GM12872 (cell line): ENCODE measurements around the gene KATNIP.

Source experiments
- TF ChIP-seq, protein P1 (sequence below): IDR thresholded peaks from 3 replicates; pipeline ENCODE4 v1.5.1; 2011; ENCODE audit warnings: low read depth, mild to moderate bottlenecking, low read length, moderate library complexity; ENCODE audit not compliant: insufficient read depth

The KATNIP gene

DNA sequence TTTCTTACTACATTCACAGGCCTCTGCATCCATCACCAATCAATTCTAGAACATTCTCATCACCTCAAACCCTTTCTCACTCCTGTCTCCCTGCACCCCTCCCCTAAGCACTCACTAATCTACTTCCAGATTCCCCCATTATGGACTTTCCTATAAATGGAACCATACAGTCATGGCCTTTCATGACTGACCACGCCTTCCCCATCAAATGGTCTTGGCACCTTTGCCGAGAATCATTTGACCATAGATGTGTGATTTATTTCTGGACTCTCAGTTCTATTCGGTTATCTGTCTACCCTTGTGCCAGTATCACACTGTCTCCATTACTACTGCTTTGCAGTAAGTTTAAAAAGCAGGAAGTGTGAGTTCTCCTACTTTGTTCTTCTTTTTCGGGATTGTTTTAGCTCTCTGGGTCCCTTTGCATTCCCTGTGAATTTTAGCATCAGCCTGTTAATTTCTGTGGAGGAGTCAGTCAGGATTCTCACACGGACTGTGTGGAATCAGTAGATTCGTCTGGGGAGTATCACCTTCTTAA, 27.7 kb upstream of the KATNIP start:
- TF ChIP-seq, protein P1, sequence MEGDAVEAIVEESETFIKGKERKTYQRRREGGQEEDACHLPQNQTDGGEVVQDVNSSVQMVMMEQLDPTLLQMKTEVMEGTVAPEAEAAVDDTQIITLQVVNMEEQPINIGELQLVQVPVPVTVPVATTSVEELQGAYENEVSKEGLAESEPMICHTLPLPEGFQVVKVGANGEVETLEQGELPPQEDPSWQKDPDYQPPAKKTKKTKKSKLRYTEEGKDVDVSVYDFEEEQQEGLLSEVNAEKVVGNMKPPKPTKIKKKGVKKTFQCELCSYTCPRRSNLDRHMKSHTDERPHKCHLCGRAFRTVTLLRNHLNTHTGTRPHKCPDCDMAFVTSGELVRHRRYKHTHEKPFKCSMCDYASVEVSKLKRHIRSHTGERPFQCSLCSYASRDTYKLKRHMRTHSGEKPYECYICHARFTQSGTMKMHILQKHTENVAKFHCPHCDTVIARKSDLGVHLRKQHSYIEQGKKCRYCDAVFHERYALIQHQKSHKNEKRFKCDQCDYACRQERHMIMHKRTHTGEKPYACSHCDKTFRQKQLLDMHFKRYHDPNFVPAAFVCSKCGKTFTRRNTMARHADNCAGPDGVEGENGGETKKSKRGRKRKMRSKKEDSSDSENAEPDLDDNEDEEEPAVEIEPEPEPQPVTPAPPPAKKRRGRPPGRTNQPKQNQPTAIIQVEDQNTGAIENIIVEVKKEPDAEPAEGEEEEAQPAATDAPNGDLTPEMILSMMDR: no peak

DNA sequence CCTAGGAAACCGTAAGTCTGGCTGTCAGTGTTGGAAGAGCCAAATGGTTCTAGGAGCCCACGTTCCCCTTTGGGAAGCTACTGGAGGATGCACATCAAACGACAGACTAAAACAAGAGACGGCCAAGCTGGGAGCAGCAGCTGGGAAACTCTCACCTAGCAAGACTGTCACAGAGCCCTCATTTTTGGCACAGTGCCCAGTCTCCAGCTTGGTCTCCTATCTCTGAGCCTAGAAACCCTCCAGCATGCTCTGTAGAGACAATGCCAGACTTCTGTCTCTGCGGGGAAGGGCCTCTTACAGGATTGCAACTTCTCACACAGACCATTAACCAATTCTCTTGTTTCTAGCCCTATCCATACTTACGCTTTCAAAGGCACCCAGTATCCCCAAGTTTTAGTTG, 23.8 kb upstream of the KATNIP start:
- TF ChIP-seq, protein P1: no peak

DNA sequence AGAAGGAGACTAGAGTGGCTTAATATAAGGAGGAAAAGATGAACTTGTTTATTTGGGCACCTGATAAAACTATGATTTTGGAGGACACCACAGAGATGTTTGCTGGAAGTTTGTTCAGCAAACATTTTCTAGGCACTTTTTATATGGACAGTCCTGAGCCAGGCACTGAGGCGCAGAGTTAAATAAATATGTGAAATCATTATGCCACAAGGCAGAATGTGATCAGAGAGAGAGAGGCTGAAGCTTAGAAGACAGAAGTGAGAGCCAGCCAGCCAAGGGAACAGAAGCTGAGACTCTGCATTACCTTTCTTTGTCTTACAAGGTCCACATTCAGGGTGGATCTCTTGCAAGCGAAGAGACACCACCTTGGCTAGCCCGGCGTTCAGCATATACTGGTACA, 21.6 kb upstream of the KATNIP start:
- TF ChIP-seq, protein P1: no peak

DNA sequence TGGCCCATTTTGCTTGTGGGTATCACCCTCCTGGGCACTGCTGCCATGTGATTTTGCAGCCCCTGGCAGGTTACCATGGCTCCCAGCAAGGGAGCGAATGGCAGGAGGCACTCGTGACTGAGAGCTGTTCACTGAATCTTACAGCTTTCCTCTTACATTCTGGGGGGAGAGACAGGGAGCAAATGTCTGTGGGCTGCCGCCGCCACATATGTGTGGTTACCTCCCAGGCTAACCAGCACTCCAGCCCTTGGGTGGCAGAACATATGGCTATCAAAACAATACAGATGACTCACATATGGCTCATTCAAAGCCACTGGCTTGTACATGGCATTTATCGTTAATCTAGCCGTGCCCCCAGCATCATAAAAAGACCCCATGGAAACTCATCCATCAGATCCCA, 20.0 kb upstream of the KATNIP start:
- TF ChIP-seq, protein P1: no peak

DNA sequence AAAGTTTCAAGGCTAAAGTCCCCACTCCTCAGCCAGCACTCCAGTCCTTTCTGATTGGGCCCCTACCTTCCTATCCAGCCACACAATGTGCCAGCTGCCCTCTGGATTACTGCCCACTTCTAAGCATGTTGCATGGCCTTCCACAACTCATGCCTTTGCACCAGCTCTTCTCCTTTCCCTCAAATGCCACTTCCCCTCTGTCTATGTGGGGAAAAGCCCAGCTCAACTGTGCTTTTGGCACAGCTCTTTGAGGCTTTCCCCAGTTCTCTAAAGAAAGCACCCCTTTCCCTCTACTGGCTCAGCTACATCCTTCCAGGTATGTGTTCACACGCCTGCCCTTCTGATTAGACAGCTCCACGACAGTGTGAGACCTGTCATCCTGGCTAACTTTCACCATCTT, 18.8 kb upstream of the KATNIP start:
- TF ChIP-seq, protein P1: no peak

DNA sequence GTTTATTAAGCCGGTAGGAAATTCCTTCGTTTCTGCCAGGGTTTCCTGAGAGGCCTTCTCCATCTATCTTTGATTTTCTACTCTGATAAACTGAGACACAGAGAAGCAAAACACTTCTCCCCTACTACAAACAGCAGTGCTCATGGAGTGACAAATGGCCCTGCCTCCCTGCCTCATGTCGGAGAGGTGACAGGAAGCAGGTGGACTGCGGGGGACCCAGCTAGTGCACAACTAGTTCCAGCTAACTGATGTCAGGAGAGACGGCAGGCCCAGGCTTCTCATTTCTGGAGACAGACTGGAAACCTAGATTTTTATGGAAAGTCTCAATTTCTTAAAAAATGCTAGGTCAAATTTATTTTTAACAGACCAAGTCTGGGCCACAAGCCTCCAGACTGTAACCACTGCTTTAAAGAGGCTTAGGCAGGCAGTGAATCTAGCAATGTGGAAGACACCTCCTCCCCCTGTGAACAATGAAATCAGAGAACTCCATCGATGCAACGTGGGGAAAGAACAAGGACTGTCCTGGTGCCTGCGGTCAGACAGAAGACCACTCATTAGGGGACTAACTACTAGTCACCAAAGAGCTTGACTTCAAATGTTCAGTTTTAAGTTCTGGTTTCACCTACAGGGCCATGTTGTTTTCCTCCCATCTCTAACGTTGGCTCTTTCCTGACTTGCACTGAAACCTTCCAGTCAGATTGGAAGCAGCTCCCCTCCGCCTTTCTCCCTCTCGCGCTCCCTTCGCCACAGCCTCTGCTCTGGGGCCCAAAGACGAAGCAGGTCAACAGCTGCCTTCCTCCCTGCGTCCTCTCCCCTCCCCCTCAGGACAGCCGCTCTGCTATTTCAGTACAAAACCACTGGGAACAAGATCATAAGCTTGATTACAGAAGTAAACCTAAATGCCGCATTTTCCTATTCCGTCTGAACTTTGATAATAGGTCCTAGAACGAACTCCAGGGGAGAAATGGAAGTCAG, 17.8 kb upstream of the KATNIP start:
- TF ChIP-seq, protein P1: no peak

DNA sequence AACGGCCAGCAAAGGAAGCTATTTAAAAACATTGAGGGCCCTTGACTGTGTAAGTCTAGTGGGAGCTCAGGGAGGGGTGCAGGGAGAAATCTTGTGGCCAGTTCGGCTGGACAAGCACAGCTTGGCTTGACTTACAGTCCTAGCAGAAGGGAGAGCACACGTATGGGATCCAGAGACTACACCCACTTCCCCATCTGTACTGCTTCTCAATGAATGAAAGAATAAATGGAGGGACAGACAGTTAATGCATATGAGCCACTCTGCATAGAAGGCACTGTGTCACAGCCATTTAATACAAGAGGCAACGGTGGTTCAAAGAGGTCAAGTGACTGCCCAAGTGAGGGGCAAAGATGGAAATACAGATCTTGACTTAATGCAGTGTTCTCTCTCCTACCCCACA, 15.7 kb upstream of the KATNIP start:
- TF ChIP-seq, protein P1: no peak
